ENCODE results near the gene SLC1A4. TPM values are rescaled to one million over a fixed set of nuclear protein-coding genes. Genes with fewer than 3 reads are reported as not detected.

SLC1A4 gene
- total RNA-seq, 1 donor from 2014 or later, result 41.4 TPM

DNA sequence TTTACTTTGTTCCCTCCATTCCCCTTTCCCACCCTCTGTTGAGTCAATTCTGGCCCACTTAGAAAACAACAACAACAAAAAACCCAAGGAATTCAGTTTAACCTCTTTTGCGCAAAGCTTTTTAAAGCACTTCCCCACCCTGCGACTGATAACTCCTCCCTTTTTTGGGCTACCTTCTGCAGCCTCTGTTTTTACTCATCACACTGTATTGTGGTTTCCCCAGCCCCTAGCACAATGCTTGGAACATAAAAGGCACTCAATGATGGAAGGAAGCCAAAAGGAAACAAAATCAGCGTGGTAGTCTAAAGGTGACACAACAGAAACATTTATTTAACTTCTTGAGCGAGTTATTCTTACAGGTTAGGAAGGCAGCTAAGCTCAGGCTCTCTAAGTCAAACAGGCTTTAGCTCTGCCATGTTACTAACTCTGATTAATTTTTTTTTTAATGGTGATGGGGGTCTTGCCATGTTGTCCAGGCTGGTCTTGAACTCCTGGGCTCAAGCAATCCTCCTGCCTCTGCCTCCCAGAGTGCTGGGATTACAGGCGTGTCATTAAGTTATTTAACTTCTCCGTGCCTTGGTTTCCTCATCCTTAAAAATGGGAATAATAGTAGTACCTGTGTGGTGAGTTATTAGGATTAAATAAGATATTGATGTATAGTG, 68.3 kb downstream of the SLC1A4 start:
- peak overlapping the region; percentile 93 for H3K4me3 Mint-ChIP-seq (ENCODE audit: unreplicated experiment)
- H3K9me3 Mint-ChIP-seq (ENCODE audit: unreplicated experiment), result no peaks in the 10 kb centered on the region
- no peak for DNase-seq (ENCODE audit: low spot score)
- H3K4me1 Mint-ChIP-seq (ENCODE audit: unreplicated experiment), result peaks cover 54% of the 10 kb centered on the region
- TF ChIP-seq, protein P1, sequence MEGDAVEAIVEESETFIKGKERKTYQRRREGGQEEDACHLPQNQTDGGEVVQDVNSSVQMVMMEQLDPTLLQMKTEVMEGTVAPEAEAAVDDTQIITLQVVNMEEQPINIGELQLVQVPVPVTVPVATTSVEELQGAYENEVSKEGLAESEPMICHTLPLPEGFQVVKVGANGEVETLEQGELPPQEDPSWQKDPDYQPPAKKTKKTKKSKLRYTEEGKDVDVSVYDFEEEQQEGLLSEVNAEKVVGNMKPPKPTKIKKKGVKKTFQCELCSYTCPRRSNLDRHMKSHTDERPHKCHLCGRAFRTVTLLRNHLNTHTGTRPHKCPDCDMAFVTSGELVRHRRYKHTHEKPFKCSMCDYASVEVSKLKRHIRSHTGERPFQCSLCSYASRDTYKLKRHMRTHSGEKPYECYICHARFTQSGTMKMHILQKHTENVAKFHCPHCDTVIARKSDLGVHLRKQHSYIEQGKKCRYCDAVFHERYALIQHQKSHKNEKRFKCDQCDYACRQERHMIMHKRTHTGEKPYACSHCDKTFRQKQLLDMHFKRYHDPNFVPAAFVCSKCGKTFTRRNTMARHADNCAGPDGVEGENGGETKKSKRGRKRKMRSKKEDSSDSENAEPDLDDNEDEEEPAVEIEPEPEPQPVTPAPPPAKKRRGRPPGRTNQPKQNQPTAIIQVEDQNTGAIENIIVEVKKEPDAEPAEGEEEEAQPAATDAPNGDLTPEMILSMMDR (IDR thresholded peaks at IDR 0.05; ENCODE audit: unreplicated experiment), result no peak
- H3K27me3 Mint-ChIP-seq (ENCODE audit: unreplicated experiment), result peaks cover 20% of the 10 kb centered on the region
- peak overlapping the region; percentile 90 for H3K27ac Mint-ChIP-seq (ENCODE audit: unreplicated experiment)
- H3K36me3 Mint-ChIP-seq (ENCODE audit: low read depth, unreplicated experiment), result peaks cover 23% of the 10 kb centered on the region

GRCh38 chr2:65059071-65059470, 69.9 kb downstream of the SLC1A4 start:
- Mint-ChIP-seq H3K27me3 (ENCODE audit: unreplicated experiment) (peaks cover 20% of the 10 kb centered on the region), H3K36me3 (ENCODE audit: low read depth, unreplicated experiment) (peaks cover 21% of the 10 kb centered on the region), H3K9me3 (ENCODE audit: unreplicated experiment) (no peaks in the 10 kb centered on the region), H3K4me3 (ENCODE audit: unreplicated experiment) (peak overlapping the region; percentile 93), H3K4me1 (ENCODE audit: unreplicated experiment) (peaks cover 63% of the 10 kb centered on the region), H3K27ac (ENCODE audit: unreplicated experiment) (peak overlapping the region; percentile 94)
- TF ChIP-seq, protein P1 (IDR thresholded peaks at IDR 0.05; ENCODE audit: unreplicated experiment), result no peak
- DNase-seq (ENCODE audit: low spot score), result no peak

DNA sequence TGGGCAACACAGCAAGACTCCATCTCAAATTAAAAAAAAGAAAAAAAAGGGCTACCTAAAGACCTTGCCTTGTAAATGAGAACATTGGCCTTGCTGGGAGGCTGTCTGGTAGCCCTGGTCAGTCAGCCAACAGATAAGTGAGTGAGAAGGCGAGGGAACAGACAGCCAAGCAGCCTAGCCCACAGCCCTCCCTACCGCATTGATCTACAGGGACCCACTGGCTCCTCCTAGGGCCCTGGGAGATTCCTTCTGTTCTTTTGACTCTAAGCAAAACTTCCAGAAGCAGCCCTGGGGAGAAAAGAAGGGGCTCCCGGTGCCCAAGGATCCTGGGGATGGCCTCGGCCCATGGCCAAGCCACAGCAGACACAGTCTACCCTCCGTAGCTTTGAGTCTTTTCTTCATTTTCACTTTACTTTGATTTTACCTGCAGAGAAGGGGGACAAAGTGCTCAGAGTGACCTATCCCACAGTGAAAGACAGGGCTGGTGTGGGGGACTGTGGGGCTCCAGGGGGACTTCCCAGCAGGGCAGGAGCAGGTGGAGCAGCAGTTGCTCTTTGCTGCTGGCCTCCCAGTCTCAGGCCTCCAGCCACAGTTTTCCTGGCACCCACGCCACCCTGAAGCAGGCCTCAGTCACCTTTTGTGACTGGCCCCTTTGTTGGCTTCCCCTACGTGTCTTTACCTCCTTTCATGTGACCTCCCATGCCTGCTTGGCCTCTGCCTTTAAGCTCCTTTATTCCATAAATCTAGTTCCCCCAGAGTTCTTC, 72.1 kb downstream of the SLC1A4 start:
- H3K27ac Mint-ChIP-seq (ENCODE audit: unreplicated experiment), result no peak overlapping the region
- H3K27me3 Mint-ChIP-seq (ENCODE audit: unreplicated experiment), result peaks cover 13% of the 10 kb centered on the region

GRCh38 chr2:65061910-65062339, 72.7 kb downstream of the SLC1A4 start:
- DNase-seq (ENCODE audit: low spot score), result no peak
- H3K27ac Mint-ChIP-seq (ENCODE audit: unreplicated experiment), result no peak overlapping the region

More for the DNA sequence above, 72.1 kb downstream of the SLC1A4 start:
- peaks cover 18% of the 10 kb centered on the region for H3K36me3 Mint-ChIP-seq (ENCODE audit: low read depth, unreplicated experiment)
- DNase-seq (ENCODE audit: low spot score), result no peak
- H3K9me3 Mint-ChIP-seq (ENCODE audit: unreplicated experiment), result no peaks in the 10 kb centered on the region
- TF ChIP-seq, protein P1 (IDR thresholded peaks at IDR 0.05; ENCODE audit: unreplicated experiment), result no peak
- peaks cover 59% of the 10 kb centered on the region for H3K4me1 Mint-ChIP-seq (ENCODE audit: unreplicated experiment)
- no peak overlapping the region for H3K4me3 Mint-ChIP-seq (ENCODE audit: unreplicated experiment)

More at GRCh38 chr2:65061910-65062339, 72.7 kb downstream of the SLC1A4 start:
- Mint-ChIP-seq H3K4me1 (ENCODE audit: unreplicated experiment) (peaks cover 58% of the 10 kb centered on the region), H3K9me3 (ENCODE audit: unreplicated experiment) (no peaks in the 10 kb centered on the region), H3K27me3 (ENCODE audit: unreplicated experiment) (peaks cover 13% of the 10 kb centered on the region), H3K36me3 (ENCODE audit: low read depth, unreplicated experiment) (peaks cover 17% of the 10 kb centered on the region), H3K4me3 (ENCODE audit: unreplicated experiment) (no peak overlapping the region)
- TF ChIP-seq, protein P1 (IDR thresholded peaks at IDR 0.05; ENCODE audit: unreplicated experiment), result no peak
